HepG2 (cell line): Measurements from ENCODE around the gene HAT1. TPM values are rescaled to one million over a fixed set of nuclear protein-coding genes. Genes with fewer than 3 reads are reported as not detected.

ENCODE experiments used
- ATAC-seq: fragments of 200-7000 bp; cut with Tn5 transposase; 3 replicates; pipeline ENCODE4 v1.9.1; 2020; ENCODE audit warnings: mild to moderate bottlenecking, moderate library complexity
- BruUV-seq: library from RNA; stranded (reverse); fragments of 400-500 nt; replicated peaks from 2 replicates; lab custom pipeline; 2021; lab: Mats Ljungman, UMichigan
- CTCF ChIA-PET: fragments of 300-600 bp; formaldehyde crosslinking; extraction: SDS; loops from one replicate; lab custom pipeline; 2021; ENCODE audit warnings: low total read pairs, inconsistent platforms, low intra/inter-chr PET ratio; lab: Yijun Ruan, JAX
- POLR2A ChIA-PET: fragments of 350-600 bp; sonication (Branson Sonifier 250); formaldehyde crosslinking; loops from one replicate; lab custom pipeline; 2020; ENCODE audit warnings: antibody characterized with exemption, inconsistent platforms; lab: Yijun Ruan, JAX
- DNase-seq: peaks from one replicate; pipeline ENCODE4 v3.0.0-alpha.2; 2015; ENCODE audit warnings: low spot score
- FAIRE-seq: peaks from 3 replicates; lab custom pipeline; 2011; peaks lifted over from hg19 to GRCh38; lab: Jason Lieb, UNC
- H2AFZ ChIP-seq: one replicate; pipeline ENCODE4 v1.6.1; 2011; ENCODE audit warnings: low read length, inconsistent platforms
- H3K27ac ChIP-seq: fragments of 300-600 bp; 3 replicates; pipeline ENCODE4 v1.8.0; 2011; ENCODE audit warnings: mixed run types, mild to moderate bottlenecking, mixed read lengths, low read length, inconsistent platforms; ENCODE audit not compliant: insufficient read depth; ENCODE audit errors: extremely low read length
- H3K27me3 ChIP-seq, 2 experiments: fragments of 200-600 bp in 1 of 2; 2 replicates in 1 of 2; 3 replicates in 1 of 2; pipeline versions ENCODE4 v1.6.0 to v1.8.0; 2011; ENCODE audit warnings: low read length in 2 of 2, mild to moderate bottlenecking in 2 of 2, moderate library complexity in 2 of 2, inconsistent platforms in 1 of 2; ENCODE audit not compliant: insufficient read depth in 2 of 2, control insufficient read depth in 1 of 2
- H3K36me3 ChIP-seq, 2 experiments: fragments of 200-600 bp in 1 of 2; replicated peaks in 1 of 2; 2 replicates in 1 of 2; 3 replicates in 1 of 2; pipeline versions ENCODE4 v1.5.1 to v1.8.0; 2011; ENCODE audit warnings: low read length in 2 of 2, inconsistent platforms in 1 of 2; ENCODE audit not compliant: insufficient read depth in 2 of 2, control insufficient read depth in 1 of 2
- H3K4me1 ChIP-seq: 2 replicates; pipeline ENCODE4 v1.5.1; 2012; ENCODE audit warnings: low read length, inconsistent platforms; ENCODE audit not compliant: insufficient read depth
- H3K4me2 ChIP-seq: 2 replicates; pipeline ENCODE4 v1.6.0; 2011; ENCODE audit warnings: low read depth, low read length, inconsistent platforms
- H3K4me3 ChIP-seq, 3 experiments: fragments of 200-600 bp in 1 of 3; sonication (generic), shearing (Covaris generic) in 1 of 3; replicated peaks in 1 of 3; 2 replicates each; pipeline ENCODE4 v1.5.1; 2011 to 2016; ENCODE audit warnings: low read length in 3 of 3, inconsistent platforms in 2 of 3, low read depth in 2 of 3, mild to moderate bottlenecking in 2 of 3, control low read depth in 1 of 3, mixed read lengths in 1 of 3; ENCODE audit not compliant: insufficient read depth in 1 of 3
- H3K79me2 ChIP-seq: one replicate; pipeline ENCODE4 v1.6.1; 2011; ENCODE audit warnings: low read length, inconsistent platforms; ENCODE audit not compliant: insufficient read depth
- H3K9ac ChIP-seq: 2 replicates; pipeline ENCODE4 v1.6.0; 2011; ENCODE audit warnings: mild to moderate bottlenecking, low read depth, low read length, inconsistent platforms; ENCODE audit not compliant: insufficient read depth
- H3K9me3 ChIP-seq: 2 replicates; pipeline ENCODE4 v1.5.1; 2012; ENCODE audit warnings: mild to moderate bottlenecking, low read length
- H4K20me1 ChIP-seq: 2 replicates; pipeline ENCODE4 v1.6.0; 2011; ENCODE audit warnings: inconsistent platforms, mild to moderate bottlenecking, low read length, moderate library complexity; ENCODE audit not compliant: insufficient read depth
- ARNT ChIP-seq: fragments of 450-650 bp; IDR thresholded peaks from 2 replicates; pipeline ENCODE4 v1.6.1; 2017
- EP300 ChIP-seq, 3 experiments: sonication (generic) in 1 of 3; formaldehyde crosslinking in 1 of 3; IDR thresholded peaks; 2 replicates each; pipeline versions ENCODE4 v1.5.1 to v1.6.1; 2011 to 2020; ENCODE audit warnings: low read depth in 2 of 3, low read length in 2 of 3, borderline replicate concordance in 1 of 3, improper control_type of control experiment in 1 of 3, mild to moderate bottlenecking in 1 of 3, missing genetic modification reagents in 1 of 3, moderate library complexity in 1 of 3
- KAT2B ChIP-seq: fragments of 150-350 bp; IDR thresholded peaks from 2 replicates; pipeline ENCODE4 v1.6.1; 2014; ENCODE audit warnings: low read depth, low read length, borderline replicate concordance
- KAT7 ChIP-seq: IDR thresholded peaks from 2 replicates; pipeline ENCODE4 v1.6.1; 2018; ENCODE audit warnings: borderline replicate concordance, missing compliant biosample characterization
- NONO ChIP-seq, 2 experiments: fragments of 450-650 bp in 1 of 2; sonication (generic) in 1 of 2; formaldehyde crosslinking in 1 of 2; IDR thresholded peaks in 1 of 2; conservative IDR thresholded peaks in 1 of 2; 2 replicates each; pipeline versions ENCODE4 v1.6.1 to v1.8.0; 2017 to 2022; ENCODE audit warnings: mild to moderate bottlenecking in 1 of 2, missing genetic modification reagents in 1 of 2, moderate library complexity in 1 of 2
- PLRG1 ChIP-seq: fragments of 450-650 bp; conservative IDR thresholded peaks from 2 replicates; pipeline ENCODE4 v1.6.1; 2016
- SRSF4 ChIP-seq: fragments of 200-400 bp; formaldehyde crosslinking; IDR thresholded peaks from one replicate; pipeline ENCODE4 v1.6.1; 2018; ENCODE audit warnings: mild to moderate bottlenecking, low read depth, low read length, moderate library complexity; ENCODE audit not compliant: poor library complexity, severe bottlenecking
- THAP11 ChIP-seq: IDR thresholded peaks from 2 replicates; pipeline ENCODE4 v1.6.1; 2016; ENCODE audit warnings: missing biosample characterization, missing genetic modification reagents
- ZEB1 ChIP-seq: IDR thresholded peaks from 2 replicates; pipeline ENCODE4 v1.6.1; 2012; ENCODE audit warnings: mild to moderate bottlenecking, low read depth, inconsistent platforms; ENCODE audit not compliant: insufficient replicate concordance
- ZFP90 ChIP-seq: sonication (generic); formaldehyde crosslinking; IDR thresholded peaks from 2 replicates; pipeline ENCODE4 v1.8.0; 2022; ENCODE audit warnings: missing genetic modification reagents, mild to moderate bottlenecking, inconsistent platforms, borderline replicate concordance
- ZNF7 ChIP-seq: IDR thresholded peaks from 2 replicates; pipeline ENCODE4 v1.6.1; 2016; ENCODE audit warnings: missing biosample characterization, missing genetic modification reagents
- in situ Hi-C: cut with HindIII; loops from 2 replicates; pipeline ENCODE4 v1.10.0; 2017; ENCODE audit warnings: low pct_unique_long_range_greater_than_20kb; ENCODE audit not compliant: extremely low pct_ligation_motif_present
- intact Hi-C: fragments of 100-400 bp; cut with micrococcal nuclease; formaldehyde crosslinking; loops from one replicate; pipeline ENCODE4 v1.10.0; 2022; ENCODE audit not compliant: unreplicated experiment
- polyA plus RNA-seq, 8 experiments: library from polyadenylated mRNA; depleted of rRNA in 3 of 8; stranded (reverse) in 7 of 8; unstranded in 1 of 8; fragments of >200 nt; fragmentation: Illumina TruSeq in 4 of 8; extraction: Trizol in 4 of 8; gene quantifications; 2 replicates each; pipeline versions ENCODE4 v1.2.1 to v1.2.3, GENCODE V29; 2011 to 2016; ENCODE audit warnings: low read depth in 4 of 8, missing spikeins in 1 of 8, mixed read lengths in 1 of 8; ENCODE audit not compliant: insufficient read depth in 1 of 8
- total RNA-seq, 5 experiments: library from RNA; depleted of rRNA; stranded (reverse); fragments of >200 nt; fragmentation: Illumina TruSeq; extraction: Trizol; gene quantifications; 2 replicates each; pipeline ENCODE4 v1.2.3, GENCODE V29; 2016; ENCODE audit warnings: low read depth in 1 of 5
- TF ChIP-seq, protein P1 (sequence below): sonication (generic); formaldehyde crosslinking; IDR thresholded peaks from 2 replicates; pipeline ENCODE4 v1.4.0; 2020; ENCODE audit warnings: missing genetic modification reagents
- TF ChIP-seq, protein P2 (sequence below): sonication (generic); formaldehyde crosslinking; conservative IDR thresholded peaks from 2 replicates; pipeline ENCODE4 v1.4.0; 2020; ENCODE audit warnings: missing genetic modification reagents
- TF ChIP-seq, protein P3 (sequence below): IDR thresholded peaks from 2 replicates; pipeline ENCODE4 v1.6.1; 2016; ENCODE audit warnings: missing compliant biosample characterization, missing genetic modification reagents, borderline replicate concordance
- TF ChIP-seq, protein P4 (sequence below): sonication (generic); formaldehyde crosslinking; IDR thresholded peaks from 2 replicates; pipeline ENCODE4 v1.9.0; 2021; ENCODE audit warnings: missing genetic modification reagents, borderline replicate concordance
- TF ChIP-seq, protein P5 (sequence below): sonication (generic); formaldehyde crosslinking; IDR thresholded peaks from 2 replicates; pipeline ENCODE4 v1.5.0; 2020; ENCODE audit warnings: missing genetic modification reagents

The HAT1 gene
- total and polyA plus RNA-seq, 2 of the 13 experiments (the other 11 are each of a cell fraction or from before 2014, with no cell fraction given), result 45.4 to 119 TPM

DNA sequence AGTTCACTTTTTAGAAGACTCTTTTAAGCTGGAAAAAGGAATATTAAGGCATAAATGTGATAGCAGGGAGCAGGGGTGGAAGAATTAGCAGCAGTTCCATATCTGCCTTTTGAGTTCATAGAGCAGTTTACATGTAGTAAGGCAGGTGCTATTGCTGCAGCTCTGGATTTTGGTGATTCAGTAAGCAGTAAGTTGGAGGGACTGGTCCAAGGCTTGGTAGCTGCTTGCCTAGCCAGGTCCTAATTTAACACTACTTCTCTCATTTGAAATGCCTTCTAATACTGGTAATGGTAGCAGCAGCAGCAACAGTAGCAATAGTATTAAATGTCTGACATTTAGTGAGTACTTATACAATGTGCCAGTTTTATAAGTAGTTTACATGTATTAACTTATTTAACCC, 30.0 kb downstream of the HAT1 start:
- Histone ChIP-seq H4K20me1 (no peaks in the 10 kb centered on the region), H3K4me2 (no peak overlapping the region), H3K4me3 (no peak overlapping the region), H3K79me2 (no peaks in the 10 kb centered on the region), H3K36me3 (peaks cover 4 to 31% of the 10 kb centered on the region in 2 experiments; a peak in 4 of 5 replicates), H3K9ac (no peak overlapping the region), H3K4me1 (no peaks in the 10 kb centered on the region), H3K27ac (no peak overlapping the region), H2AFZ (no peak overlapping the region), H3K27me3 (no peaks in the 10 kb centered on the region), H3K9me3 (no peaks in the 10 kb centered on the region)
- ChIA-PET POLR2A (no interaction called here), CTCF (no interaction called here)
- FAIRE-seq (no peak), ATAC-seq (no peak), DNase-seq (no peak)
- BruUV-seq, result no TSS peak
- intact Hi-C loops (no loop called here), in situ Hi-C loops (no loop called here)
- TF ChIP-seq, protein P1, sequence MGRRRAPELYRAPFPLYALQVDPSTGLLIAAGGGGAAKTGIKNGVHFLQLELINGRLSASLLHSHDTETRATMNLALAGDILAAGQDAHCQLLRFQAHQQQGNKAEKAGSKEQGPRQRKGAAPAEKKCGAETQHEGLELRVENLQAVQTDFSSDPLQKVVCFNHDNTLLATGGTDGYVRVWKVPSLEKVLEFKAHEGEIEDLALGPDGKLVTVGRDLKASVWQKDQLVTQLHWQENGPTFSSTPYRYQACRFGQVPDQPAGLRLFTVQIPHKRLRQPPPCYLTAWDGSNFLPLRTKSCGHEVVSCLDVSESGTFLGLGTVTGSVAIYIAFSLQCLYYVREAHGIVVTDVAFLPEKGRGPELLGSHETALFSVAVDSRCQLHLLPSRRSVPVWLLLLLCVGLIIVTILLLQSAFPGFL, result no peak
- TF ChIP-seq THAP11, result no peak
- TF ChIP-seq, protein P2, sequence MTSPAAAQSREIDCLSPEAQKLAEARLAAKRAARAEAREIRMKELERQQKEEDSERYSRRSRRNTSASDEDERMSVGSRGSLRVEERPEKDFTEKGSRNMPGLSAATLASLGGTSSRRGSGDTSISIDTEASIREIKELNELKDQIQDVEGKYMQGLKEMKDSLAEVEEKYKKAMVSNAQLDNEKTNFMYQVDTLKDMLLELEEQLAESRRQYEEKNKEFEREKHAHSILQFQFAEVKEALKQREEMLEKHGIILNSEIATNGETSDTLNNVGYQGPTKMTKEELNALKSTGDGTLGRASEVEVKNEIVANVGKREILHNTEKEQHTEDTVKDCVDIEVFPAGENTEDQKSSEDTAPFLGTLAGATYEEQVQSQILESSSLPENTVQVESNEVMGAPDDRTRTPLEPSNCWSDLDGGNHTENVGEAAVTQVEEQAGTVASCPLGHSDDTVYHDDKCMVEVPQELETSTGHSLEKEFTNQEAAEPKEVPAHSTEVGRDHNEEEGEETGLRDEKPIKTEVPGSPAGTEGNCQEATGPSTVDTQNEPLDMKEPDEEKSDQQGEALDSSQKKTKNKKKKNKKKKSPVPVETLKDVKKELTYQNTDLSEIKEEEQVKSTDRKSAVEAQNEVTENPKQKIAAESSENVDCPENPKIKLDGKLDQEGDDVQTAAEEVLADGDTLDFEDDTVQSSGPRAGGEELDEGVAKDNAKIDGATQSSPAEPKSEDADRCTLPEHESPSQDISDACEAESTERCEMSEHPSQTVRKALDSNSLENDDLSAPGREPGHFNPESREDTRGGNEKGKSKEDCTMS (CRISPR knock-in tag), result no peak
- TF ChIP-seq, protein P3, sequence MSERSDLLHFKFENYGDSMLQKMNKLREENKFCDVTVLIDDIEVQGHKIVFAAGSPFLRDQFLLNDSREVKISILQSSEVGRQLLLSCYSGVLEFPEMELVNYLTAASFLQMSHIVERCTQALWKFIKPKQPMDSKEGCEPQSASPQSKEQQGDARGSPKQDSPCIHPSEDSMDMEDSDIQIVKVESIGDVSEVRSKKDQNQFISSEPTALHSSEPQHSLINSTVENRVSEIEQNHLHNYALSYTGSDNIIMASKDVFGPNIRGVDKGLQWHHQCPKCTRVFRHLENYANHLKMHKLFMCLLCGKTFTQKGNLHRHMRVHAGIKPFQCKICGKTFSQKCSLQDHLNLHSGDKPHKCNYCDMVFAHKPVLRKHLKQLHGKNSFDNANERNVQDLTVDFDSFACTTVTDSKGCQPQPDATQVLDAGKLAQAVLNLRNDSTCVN (CRISPR knock-in tag), result no peak
- no peak for TF ChIP-seq EP300 (IDR thresholded peaks at IDR 0.05; ENCODE audit: low read depth in 2 of 2, low read length in 2 of 2)
- TF ChIP-seq EP300 (CRISPR knock-in tag; IDR thresholded peaks at IDR 0.05; ENCODE audit: borderline replicate concordance), result no peak
- no peak for TF ChIP-seq ZEB1
- TF ChIP-seq ARNT, result no peak
- TF ChIP-seq SRSF4, result no peak
- no peak for TF ChIP-seq KAT7
- TF ChIP-seq ZFP90 (CRISPR knock-in tag), result no peak
- TF ChIP-seq NONO (IDR thresholded peaks at IDR 0.05), result no peak
- no peak for TF ChIP-seq NONO (CRISPR knock-in tag; conservative IDR thresholded peaks at IDR 0.05)
- no peak for TF ChIP-seq ZNF7 (CRISPR knock-in tag)
- TF ChIP-seq PLRG1, result no peak
- TF ChIP-seq KAT2B, result no peak
- TF ChIP-seq, protein P4, sequence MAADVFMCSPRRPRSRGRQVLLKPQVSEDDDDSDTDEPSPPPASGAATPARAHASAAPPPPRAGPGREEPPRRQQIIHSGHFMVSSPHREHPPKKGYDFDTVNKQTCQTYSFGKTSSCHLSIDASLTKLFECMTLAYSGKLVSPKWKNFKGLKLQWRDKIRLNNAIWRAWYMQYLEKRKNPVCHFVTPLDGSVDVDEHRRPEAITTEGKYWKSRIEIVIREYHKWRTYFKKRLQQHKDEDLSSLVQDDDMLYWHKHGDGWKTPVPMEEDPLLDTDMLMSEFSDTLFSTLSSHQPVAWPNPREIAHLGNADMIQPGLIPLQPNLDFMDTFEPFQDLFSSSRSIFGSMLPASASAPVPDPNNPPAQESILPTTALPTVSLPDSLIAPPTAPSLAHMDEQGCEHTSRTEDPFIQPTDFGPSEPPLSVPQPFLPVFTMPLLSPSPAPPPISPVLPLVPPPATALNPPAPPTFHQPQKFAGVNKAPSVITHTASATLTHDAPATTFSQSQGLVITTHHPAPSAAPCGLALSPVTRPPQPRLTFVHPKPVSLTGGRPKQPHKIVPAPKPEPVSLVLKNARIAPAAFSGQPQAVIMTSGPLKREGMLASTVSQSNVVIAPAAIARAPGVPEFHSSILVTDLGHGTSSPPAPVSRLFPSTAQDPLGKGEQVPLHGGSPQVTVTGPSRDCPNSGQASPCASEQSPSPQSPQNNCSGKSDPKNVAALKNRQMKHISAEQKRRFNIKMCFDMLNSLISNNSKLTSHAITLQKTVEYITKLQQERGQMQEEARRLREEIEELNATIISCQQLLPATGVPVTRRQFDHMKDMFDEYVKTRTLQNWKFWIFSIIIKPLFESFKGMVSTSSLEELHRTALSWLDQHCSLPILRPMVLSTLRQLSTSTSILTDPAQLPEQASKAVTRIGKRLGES (CRISPR knock-in tag), result no peak
- TF ChIP-seq, protein P5, sequence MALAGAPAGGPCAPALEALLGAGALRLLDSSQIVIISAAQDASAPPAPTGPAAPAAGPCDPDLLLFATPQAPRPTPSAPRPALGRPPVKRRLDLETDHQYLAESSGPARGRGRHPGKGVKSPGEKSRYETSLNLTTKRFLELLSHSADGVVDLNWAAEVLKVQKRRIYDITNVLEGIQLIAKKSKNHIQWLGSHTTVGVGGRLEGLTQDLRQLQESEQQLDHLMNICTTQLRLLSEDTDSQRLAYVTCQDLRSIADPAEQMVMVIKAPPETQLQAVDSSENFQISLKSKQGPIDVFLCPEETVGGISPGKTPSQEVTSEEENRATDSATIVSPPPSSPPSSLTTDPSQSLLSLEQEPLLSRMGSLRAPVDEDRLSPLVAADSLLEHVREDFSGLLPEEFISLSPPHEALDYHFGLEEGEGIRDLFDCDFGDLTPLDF (CRISPR knock-in tag), result no peak
